Fibroblast of skin of abdomen (primary cell): ENCODE results near the gene TRAPPC11.
A peak's percentile ranks its signal among the peaks of the same experiment; 100 is the strongest.

Experiments
- DNase-seq: peaks from one replicate; pipeline ENCODE4 v3.0.0-alpha.2; 2013

The TRAPPC11 gene

GRCh38 chr4:183638436-183638835 lies 20.7 kb upstream of the TRAPPC11 start:
- peak; percentile 57 for DNase-seq

GRCh38 chr4:183639291-183639690 lies 19.8 kb upstream of the TRAPPC11 start:
- peak; percentile 43 for DNase-seq

GRCh38 chr4:183645326-183645725 lies 13.8 kb upstream of the TRAPPC11 start:
- DNase-seq: no peak

- DNase-seq: no peak
Observed at GRCh38 chr4:183657564-183657963, 1.5 kb upstream of the TRAPPC11 start.

GRCh38 chr4:183658362-183659028 lies 598 bp upstream of the TRAPPC11 start:
- DNase-seq: peak; percentile 8

- no peak for DNase-seq
Observed at GRCh38 chr4:183659872-183660242, 764 bp downstream of the TRAPPC11 start.

GRCh38 chr4:183666088-183666487 lies 7.0 kb downstream of the TRAPPC11 start:
- DNase-seq: no peak

- no peak for DNase-seq
Observed at GRCh38 chr4:183670251-183670650, 11.2 kb downstream of the TRAPPC11 start.

GRCh38 chr4:183670960-183671555 lies 12.0 kb downstream of the TRAPPC11 start:
- DNase-seq: no peak

GRCh38 chr4:183674153-183674552 lies 15.1 kb downstream of the TRAPPC11 start:
- no peak for DNase-seq

GRCh38 chr4:183675625-183676024 lies 16.5 kb downstream of the TRAPPC11 start:
- DNase-seq: peak; percentile 65

GRCh38 chr4:183681119-183681518 lies 22.0 kb downstream of the TRAPPC11 start:
- DNase-seq: no peak

- DNase-seq: no peak
Observed at GRCh38 chr4:183686461-183686860, 27.4 kb downstream of the TRAPPC11 start.

GRCh38 chr4:183688216-183688615 lies 29.1 kb downstream of the TRAPPC11 start:
- no peak for DNase-seq

GRCh38 chr4:183691006-183691405 lies 31.9 kb downstream of the TRAPPC11 start:
- no peak for DNase-seq

- no peak for DNase-seq
Observed at GRCh38 chr4:183691897-183692296, 32.8 kb downstream of the TRAPPC11 start.

GRCh38 chr4:183698909-183699308 lies 39.8 kb downstream of the TRAPPC11 start:
- no peak for DNase-seq

- DNase-seq: no peak
Observed at GRCh38 chr4:183700407-183700806, 41.3 kb downstream of the TRAPPC11 start.

GRCh38 chr4:183702492-183702891 lies 43.4 kb downstream of the TRAPPC11 start:
- no peak for DNase-seq

- no peak for DNase-seq
Observed at GRCh38 chr4:183714626-183715025, 55.5 kb downstream of the TRAPPC11 start.

GRCh38 chr4:183716302-183716701 lies 57.2 kb downstream of the TRAPPC11 start:
- no peak for DNase-seq

- DNase-seq: no peak
Observed at GRCh38 chr4:183718876-183719275, 59.8 kb downstream of the TRAPPC11 start.

- peak; percentile 45 for DNase-seq
Observed at GRCh38 chr4:183721207-183722081, 62.4 kb downstream of the TRAPPC11 start.
